Measurements from ENCODE around the gene KANSL1.
"Not testable (repeated sequence)": the region's sequence is repeated elsewhere in the genome, so short reads cannot be mapped to it uniquely, and the experiment has no call there.

Gene KANSL1

GRCh38 chr17:46011711-46012505 lies 181.3 kb downstream of the KANSL1 start:
- no peak for DNase-seq

- DNase-seq = no peak
These were observed 182.5 kb downstream of the KANSL1 start for GRCh38 chr17:46010597-46011186.

- no peak for DNase-seq
These were observed 183.3 kb downstream of the KANSL1 start for GRCh38 chr17:46009681-46010596.

- DNase-seq = no peak
These were observed 184.6 kb downstream of the KANSL1 start for GRCh38 chr17:46008591-46008990.

- DNase-seq = no peak
These were observed 185.7 kb downstream of the KANSL1 start for GRCh38 chr17:46007461-46007965.

GRCh38 chr17:46006082-46006481 lies 187.1 kb downstream of the KANSL1 start:
- DNase-seq = not testable (repeated sequence)

- DNase-seq = no peak
These were observed 189.1 kb downstream of the KANSL1 start for GRCh38 chr17:46003907-46004748.

DNA sequence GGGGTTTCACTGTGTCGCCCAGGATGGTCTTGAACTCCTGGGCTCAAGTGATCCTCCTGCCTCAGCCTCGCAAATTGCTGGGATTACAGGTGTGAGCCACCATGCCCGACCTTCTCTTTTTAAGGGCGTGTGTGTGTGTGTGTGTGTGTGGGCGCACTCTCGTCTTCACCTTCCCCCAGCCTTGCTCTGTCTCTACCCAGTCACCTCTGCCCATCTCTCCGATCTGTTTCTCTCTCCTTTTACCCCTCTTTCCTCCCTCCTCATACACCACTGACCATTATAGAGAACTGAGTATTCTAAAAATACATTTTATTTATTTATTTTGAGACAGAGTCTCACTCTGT lies 190.3 kb downstream of the KANSL1 start:
- DNase-seq = no peak

DNA sequence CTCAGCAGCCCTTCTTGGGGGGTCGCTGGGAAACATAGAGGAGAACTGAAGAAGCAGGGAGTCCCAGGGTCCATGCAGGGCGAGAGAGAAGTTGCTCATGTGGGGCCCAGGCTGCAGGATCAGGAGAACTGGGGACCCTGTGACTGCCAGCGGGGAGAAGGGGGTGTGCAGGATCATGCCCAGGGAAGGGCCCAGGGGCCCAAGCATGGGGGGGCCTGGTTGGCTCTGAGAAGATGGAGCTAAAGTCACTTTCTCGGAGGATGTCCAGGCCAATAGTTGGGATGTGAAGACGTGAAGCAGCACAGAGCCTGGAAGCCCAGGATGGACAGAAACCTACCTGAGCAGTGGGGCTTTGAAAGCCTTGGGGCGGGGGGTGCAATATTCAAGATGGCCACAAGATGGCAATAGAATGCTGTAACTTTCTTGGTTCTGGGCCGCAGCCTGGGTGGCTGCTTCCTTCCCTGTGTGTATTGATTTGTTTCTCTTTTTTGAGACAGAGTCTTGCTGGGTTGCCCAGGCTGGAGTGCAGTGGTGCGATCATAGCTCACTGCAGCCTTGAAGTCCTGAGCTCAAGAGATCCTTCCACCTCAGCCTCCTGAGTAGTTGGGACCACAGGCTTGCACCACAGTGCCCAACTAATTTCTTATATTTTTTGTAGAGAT lies 190.8 kb downstream of the KANSL1 start:
- DNase-seq = peak; percentile 81

GRCh38 chr17:46001390-46002310 lies 191.6 kb downstream of the KANSL1 start:
- DNase-seq = no peak

- DNase-seq = no peak
These were observed 192.5 kb downstream of the KANSL1 start for GRCh38 chr17:46000757-46001156.

GRCh38 chr17:46000292-46000691 lies 192.9 kb downstream of the KANSL1 start:
- DNase-seq = no peak

- DNase-seq = no peak
These were observed 193.3 kb downstream of the KANSL1 start for GRCh38 chr17:45999900-46000290.

GRCh38 chr17:45998987-45999899 lies 194.0 kb downstream of the KANSL1 start, which contains the start of gene STH:
STH (plus strand) TSS chr17:45999250; CDS start chr17:45999280, 30 bp downstream.
- no peak for DNase-seq

- no peak for DNase-seq
These were observed 195.6 kb downstream of the KANSL1 start for GRCh38 chr17:45997624-45998023.

- no peak for DNase-seq
These were observed 196.1 kb downstream of the KANSL1 start for GRCh38 chr17:45997166-45997565.

- DNase-seq = no peak
These were observed 196.8 kb downstream of the KANSL1 start for GRCh38 chr17:45996282-45996937.

- no peak for DNase-seq
These were observed 197.5 kb downstream of the KANSL1 start for GRCh38 chr17:45995627-45996270.

Measured in CD4-positive, alpha-beta T cell treated with Interleukin-17A for 4 hours (primary cell).